ENCODE measurements around the gene TEX14.

The TEX14 gene

DNA sequence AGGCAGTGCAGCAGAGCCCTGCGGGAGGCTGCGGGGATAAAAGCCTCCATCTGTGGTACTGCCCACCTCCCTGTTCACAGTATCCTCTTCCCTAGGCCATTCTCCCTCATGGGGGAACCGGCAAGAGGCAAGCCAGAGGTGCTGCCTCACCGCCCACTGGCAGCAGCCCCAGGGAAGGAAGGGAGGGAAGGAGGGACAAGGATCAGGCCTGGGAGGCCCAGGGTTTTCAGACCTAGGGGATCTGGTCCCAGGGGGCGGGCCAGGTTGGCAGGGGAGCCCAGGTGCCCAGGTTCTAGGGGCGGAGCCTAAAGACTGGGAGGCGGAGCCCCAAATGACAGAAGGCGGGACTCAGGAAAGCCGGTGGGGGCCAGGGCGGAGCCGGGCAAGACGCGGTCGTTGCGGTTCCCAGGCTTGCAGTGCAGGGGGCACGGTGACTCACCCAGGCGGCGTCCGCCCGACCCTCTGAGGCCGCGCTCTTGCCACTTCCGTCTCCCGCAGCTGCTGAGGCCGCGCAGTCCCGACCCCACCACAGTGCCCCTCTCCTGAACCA, 174.4 kb downstream of the TEX14 start:
- no peak for DNase-seq

- no peak for DNase-seq
These were observed 175.0 kb downstream of the TEX14 start for GRCh38 chr17:58516644-58517377.

DNA sequence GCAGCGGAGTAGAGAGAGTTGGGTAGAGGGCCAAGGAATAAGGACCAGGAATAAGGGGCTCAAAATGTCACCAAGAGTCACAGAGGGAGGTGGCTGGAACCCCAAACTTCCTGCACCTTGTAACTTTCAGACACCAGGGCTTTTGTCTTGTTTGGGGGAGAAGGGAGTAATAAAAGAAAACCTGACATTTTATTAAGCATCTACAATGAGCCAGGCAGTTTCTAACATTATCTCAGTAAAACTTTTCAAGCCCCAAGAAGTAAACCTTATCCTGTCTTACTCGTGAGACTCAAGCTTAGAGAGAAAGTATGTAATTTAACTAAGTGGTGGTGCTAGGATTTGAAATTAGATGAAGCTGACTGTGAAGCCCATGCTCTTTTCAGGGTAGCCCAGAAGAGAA, 176.6 kb downstream of the TEX14 start:
- DNase-seq = no peak

GRCh38 chr17:58514770-58515157, 177.1 kb downstream of the TEX14 start:
- no peak for DNase-seq

DNA sequence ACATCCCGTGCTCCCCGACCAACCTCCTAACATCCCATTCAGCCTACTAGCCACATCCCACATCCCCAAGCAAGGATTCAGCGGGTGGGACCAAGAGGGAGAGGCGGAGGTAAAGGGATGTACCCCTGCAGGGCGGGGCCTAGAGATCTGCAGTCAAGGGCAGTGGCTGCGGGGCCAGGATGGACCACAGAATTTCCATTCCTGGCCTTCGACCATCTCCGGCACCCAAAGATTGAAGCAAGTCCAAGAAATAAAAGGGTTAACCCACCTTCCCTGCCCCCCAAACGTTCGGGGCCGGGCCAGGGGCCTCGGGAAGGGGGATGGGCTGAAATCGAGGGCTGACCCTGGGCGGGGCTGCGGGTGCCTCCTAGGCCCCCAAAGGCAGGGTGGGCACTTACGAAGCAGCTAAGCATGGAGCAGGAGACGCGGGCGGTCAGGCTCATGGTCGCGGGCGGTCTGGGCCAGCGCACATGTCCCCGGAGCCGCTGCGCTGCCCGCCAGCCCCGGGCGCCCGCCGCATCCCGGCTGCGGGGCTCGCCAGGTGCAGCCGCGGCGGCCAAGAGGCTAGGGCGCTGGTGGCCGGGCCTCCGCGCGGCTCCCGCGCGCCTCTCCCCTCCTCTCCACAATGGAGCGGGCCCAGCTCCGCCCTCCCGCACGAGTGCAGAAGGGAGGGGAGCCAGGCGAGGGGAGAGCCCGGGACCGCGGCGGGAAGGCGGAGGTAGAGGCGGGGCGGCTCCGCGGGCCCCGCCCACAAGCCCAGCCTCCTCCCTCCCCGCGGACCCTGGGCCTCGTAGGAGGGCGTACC, 177.7 kb downstream of the TEX14 start, which contains the start of gene MTMR4:
Gene MTMR4 (minus strand): TSS at position 674 of the 805 bp plus-strand sequence. CDS start 231 bp downstream, at position 443.
- DNase-seq = peak; percentile 89

GRCh38 chr17:58513267-58513964, 178.4 kb downstream of the TEX14 start:
- DNase-seq = no peak

DNA sequence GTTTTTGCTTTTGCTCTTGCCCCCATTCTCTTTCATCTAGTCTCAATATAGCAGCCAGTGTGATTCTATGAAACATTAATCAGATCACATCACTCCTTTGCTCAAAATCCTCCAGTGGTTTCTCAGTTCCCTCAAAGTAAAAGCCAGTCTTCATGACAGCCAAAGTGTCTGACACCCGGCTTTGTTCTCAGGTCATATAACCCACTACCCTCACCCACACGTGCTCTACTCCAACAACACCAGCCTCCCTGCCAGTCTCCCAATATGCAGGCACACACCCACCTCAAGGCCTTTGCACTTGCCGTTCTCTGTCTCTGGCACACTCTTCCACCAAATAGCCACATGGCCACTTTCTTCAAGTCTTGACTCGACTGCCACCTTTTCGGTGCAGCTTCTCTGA, 181.8 kb downstream of the TEX14 start:
- no peak for DNase-seq

GRCh38 chr17:58508341-58509067, 183.3 kb downstream of the TEX14 start:
- no peak for DNase-seq

DNA sequence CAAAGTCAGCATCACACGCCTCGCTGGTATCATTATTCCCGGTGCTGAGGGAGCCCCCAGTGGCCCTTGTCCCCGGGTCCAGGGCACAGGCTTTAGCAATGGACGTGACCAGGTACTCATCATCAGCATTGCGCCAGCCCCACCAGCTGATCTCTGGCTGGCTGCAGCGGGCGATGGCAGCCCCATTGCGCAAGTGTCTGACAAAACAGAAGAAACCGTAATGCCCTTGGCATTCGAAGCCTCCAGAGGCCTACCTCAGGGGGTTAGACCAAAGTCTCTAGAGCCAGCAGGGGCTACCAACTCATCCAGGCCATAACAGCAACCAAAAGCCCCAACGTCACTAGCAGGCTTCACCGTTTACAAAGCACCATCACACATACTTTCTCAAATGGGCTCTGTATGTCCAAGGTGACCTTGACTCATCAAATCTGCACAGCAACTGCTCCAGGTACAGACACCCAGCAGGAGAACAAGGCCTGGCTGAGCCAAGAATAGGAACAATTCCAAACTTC, 184.7 kb downstream of the TEX14 start:
- DNase-seq = no peak
